CD4-positive, alpha-beta T cell treated with Interleukin-4 for 4 hours (primary cell): ENCODE data around the gene SPATA6L.

Source experiments
- DNase-seq: peaks from one replicate; pipeline ENCODE4 v3.0.0-alpha.2; 2020

SPATA6L gene

DNA sequence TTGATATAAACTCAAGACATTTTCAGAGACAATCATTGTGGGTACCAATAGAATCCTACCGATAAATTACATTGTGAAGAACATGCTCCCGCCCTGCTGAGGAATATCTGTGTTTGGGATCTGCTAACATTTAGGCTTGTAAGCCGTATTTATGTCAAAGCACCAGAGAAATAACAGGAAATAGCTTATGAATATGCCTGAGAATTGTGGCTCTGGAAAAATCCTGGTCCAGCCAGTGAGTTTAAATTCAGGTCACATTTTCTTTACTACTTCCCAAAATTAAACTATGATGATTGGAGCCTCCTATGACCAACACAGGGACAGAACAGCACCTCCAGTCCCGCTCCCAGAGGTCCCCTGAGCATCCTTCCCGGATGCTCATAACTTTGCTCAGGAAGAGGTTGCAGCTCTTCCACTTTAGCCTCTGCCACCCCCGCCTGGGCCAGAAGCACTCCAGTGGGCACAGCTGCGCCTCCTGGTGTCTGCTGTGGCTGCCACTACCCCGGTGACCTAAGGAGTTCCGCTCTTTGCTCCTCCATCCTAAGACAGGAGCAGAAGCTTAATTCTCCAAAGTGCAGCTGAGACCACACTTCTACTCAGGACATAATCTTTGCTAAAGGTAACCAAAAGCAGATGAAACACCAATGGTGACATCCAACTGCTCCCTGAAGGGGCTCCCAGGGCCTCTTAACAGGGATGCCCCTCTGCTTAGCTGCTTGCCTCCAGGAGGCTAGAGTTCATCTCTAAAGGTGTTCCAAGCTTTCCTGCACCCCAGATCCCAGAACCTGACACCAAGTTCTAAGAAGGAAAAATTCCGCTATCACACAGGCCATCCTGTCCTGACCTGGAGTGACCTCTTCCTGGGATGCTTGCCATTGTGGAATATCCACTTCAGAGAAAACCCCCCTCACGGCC, 117.2 kb downstream of the SPATA6L start:
- DNase-seq = no peak
